PC-3 (cell line): Measurements from ENCODE around the gene SPTBN2. TPM values are rescaled to one million over a fixed set of nuclear protein-coding genes. Genes with fewer than 3 reads are reported as not detected.
A peak's percentile ranks its signal among the peaks of the same experiment; 100 is the strongest.

ENCODE experiments used
- ATAC-seq: fragments of 200-7000 bp; cut with Tn5 transposase; 2 replicates; pipeline ENCODE4 v1.9.1; 2020; ENCODE audit warnings: mild to moderate bottlenecking, moderate library complexity
- BruUV-seq: library from RNA; stranded (reverse); fragments of 400-500 nt; replicated peaks from 2 replicates; lab custom pipeline; 2021; lab: Mats Ljungman, UMichigan
- CTCF ChIA-PET: fragments of 300-600 bp; sonication (Branson Sonifier 250); formaldehyde crosslinking; loops from one replicate; lab custom pipeline; 2022; ENCODE audit warnings: antibody characterized with exemption; lab: Charles Lee
- POLR2A ChIA-PET: fragments of 300-600 bp; sonication (Branson Sonifier 250); formaldehyde crosslinking; loops from one replicate; lab custom pipeline; 2022; ENCODE audit warnings: antibody characterized with exemption; ENCODE audit not compliant: unreplicated experiment; lab: Charles Lee
- DNase-seq: peaks from one replicate; pipeline ENCODE4 v3.0.0-alpha.2; 2015
- H2AFZ ChIP-seq: fragments of 300-600 bp; sonication (generic); 2 replicates; pipeline ENCODE4 v1.6.0; 2016; ENCODE audit warnings: antibody characterized with exemption, low read length
- H3F3A ChIP-seq: fragments of 300-600 bp; sonication (generic); one replicate; pipeline ENCODE4 v1.6.0; 2017; ENCODE audit warnings: antibody characterized with exemption, low read length, control low read depth, mild to moderate bottlenecking; ENCODE audit not compliant: unreplicated experiment
- H3K27ac ChIP-seq: fragments of 300-600 bp; sonication (generic); 2 replicates; pipeline ENCODE4 v1.5.1; 2016; ENCODE audit warnings: mild to moderate bottlenecking, low read length
- H3K27me3 ChIP-seq: fragments of 300-600 bp; sonication (generic); 2 replicates; pipeline ENCODE4 v1.6.1; 2016; ENCODE audit warnings: low read length, mixed read lengths
- H3K36me3 ChIP-seq: fragments of 300-600 bp; sonication (generic); 2 replicates; pipeline ENCODE4 v1.6.1; 2016; ENCODE audit warnings: low read depth, mixed run types, low read length, mixed read lengths
- H3K4me1 ChIP-seq: fragments of 300-600 bp; sonication (generic); 2 replicates; pipeline ENCODE4 v1.5.1; 2016; ENCODE audit warnings: low read length; ENCODE audit not compliant: insufficient read depth
- H3K4me2 ChIP-seq: fragments of 300-600 bp; sonication (generic); 2 replicates; pipeline ENCODE4 v1.6.0; 2016; ENCODE audit warnings: low read length
- H3K4me3 ChIP-seq: fragments of 300-600 bp; sonication (generic); 2 replicates; pipeline ENCODE4 v1.5.1; 2016; ENCODE audit warnings: mild to moderate bottlenecking, low read length, mixed read lengths
- H3K79me2 ChIP-seq: fragments of 300-600 bp; sonication (generic); 2 replicates; pipeline ENCODE4 v1.6.1; 2017; ENCODE audit warnings: low read length, mixed read lengths
- H3K9ac ChIP-seq: fragments of 300-600 bp; sonication (generic); 2 replicates; pipeline ENCODE4 v1.6.0; 2016; ENCODE audit warnings: mild to moderate bottlenecking, low read length
- H3K9me2 ChIP-seq: fragments of 300-600 bp; sonication (generic); replicated peaks from 2 replicates; pipeline ENCODE4 v1.6.1; 2016; ENCODE audit warnings: mixed run types, low read length, mixed read lengths
- H3K9me3 ChIP-seq: fragments of 300-600 bp; sonication (generic); 2 replicates; pipeline ENCODE4 v1.6.1; 2016; ENCODE audit warnings: low read length, mixed read lengths
- H4K20me1 ChIP-seq: fragments of 300-600 bp; sonication (generic); 2 replicates; pipeline ENCODE4 v1.6.1; 2016; ENCODE audit warnings: low read length, mixed read lengths
- CTCF ChIP-seq: fragments of 300-600 bp; sonication (generic); conservative IDR thresholded peaks from 2 replicates; pipeline ENCODE4 v1.5.1; 2017; ENCODE audit warnings: antibody characterized with exemption, low read depth, mild to moderate bottlenecking, low read length
- EZH2 ChIP-seq: fragments of 300-600 bp; sonication (generic); IDR thresholded peaks from one replicate; pipeline ENCODE4 v1.6.1; 2017; ENCODE audit warnings: antibody characterized with exemption, mild to moderate bottlenecking, low read length; ENCODE audit not compliant: unreplicated experiment
- EZH2phosphoT487 ChIP-seq: fragments of 300-600 bp; sonication (generic); IDR thresholded peaks from 2 replicates; pipeline ENCODE4 v1.6.1; 2018; ENCODE audit warnings: mild to moderate bottlenecking, antibody characterized with exemption, low read length, borderline replicate concordance
- intact Hi-C: fragments of 100-400 bp; cut with micrococcal nuclease; formaldehyde crosslinking; loops from 2 replicates; pipeline ENCODE4 v1.9.0; 2023
- total RNA-seq: library from RNA; depleted of rRNA; stranded (reverse); fragments of >200 nt; gene quantifications from 2 replicates; pipeline ENCODE4 v1.2.3, GENCODE V29; 2014

SPTBN2 gene
- total RNA-seq, 1 experiment from 2014 or later, result 74.9 TPM

DNA sequence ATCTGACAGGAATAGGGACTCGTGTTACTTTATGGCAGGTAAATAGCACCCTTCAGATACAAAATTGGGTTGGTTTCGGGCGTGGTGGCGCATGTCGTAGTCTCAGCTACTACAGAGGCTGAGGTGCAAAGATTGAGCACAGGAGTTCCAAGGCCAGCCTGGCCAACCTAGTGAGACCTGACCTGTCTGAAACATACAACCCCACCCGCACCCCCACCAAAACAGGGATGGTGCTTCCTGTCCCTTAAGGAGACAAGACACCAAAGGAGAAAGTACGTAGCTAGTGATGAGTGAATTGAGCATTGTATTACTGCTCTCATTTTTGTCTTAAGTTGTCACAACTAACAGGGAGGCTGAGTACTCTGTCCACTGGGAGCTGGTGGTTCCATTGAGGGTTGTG, 76.4 kb downstream of the SPTBN2 start:
- no peak; the same call in 1 of the 2 replicates for ATAC-seq

GRCh38 chr11:66651016-66651415, 78.0 kb downstream of the SPTBN2 start:
- no peak overlapping the region for H3K4me3 ChIP-seq
- no peak overlapping the region for H3K4me2 ChIP-seq
- no peaks in the 10 kb centered on the region for H3K9me2 ChIP-seq
- no peak overlapping the region for H2AFZ ChIP-seq
- H3K9ac ChIP-seq, result no peak overlapping the region
- intact Hi-C loops, result no loop called here
- peaks cover 6% of the 10 kb centered on the region for H3F3A ChIP-seq
- peaks cover 86% of the 10 kb centered on the region for H3K79me2 ChIP-seq
- TF ChIP-seq CTCF (no peak), EZH2 (no peak), EZH2phosphoT487 (no peak)
- H3K27me3 ChIP-seq, result no peaks in the 10 kb centered on the region
- ATAC-seq, result 0 out of 2 replicates have a peak, but pooled peaks have one; percentile 8
- H3K36me3 ChIP-seq, result peaks cover 60% of the 10 kb centered on the region
- POLR2A ChIA-PET, result no interaction called here
- no TSS peak for BruUV-seq
- no peak for DNase-seq
- H3K4me1 ChIP-seq, result no peaks in the 10 kb centered on the region
- H4K20me1 ChIP-seq, result peaks cover 49% of the 10 kb centered on the region
- H3K9me3 ChIP-seq, result no peaks in the 10 kb centered on the region
- H3K27ac ChIP-seq, result no peak overlapping the region
- CTCF ChIA-PET, result no interaction called here

More for the DNA sequence above, 76.4 kb downstream of the SPTBN2 start:
- no peaks in the 10 kb centered on the region for H3K4me1 ChIP-seq
- TF ChIP-seq EZH2 (no peak), CTCF (no peak), EZH2phosphoT487 (no peak)
- no TSS peak for BruUV-seq
- H3K4me2 ChIP-seq, result no peak overlapping the region
- peaks cover 6% of the 10 kb centered on the region for H3F3A ChIP-seq
- CTCF ChIA-PET, result no interaction called here
- H3K79me2 ChIP-seq, result peaks cover 76% of the 10 kb centered on the region
- H3K9me2 ChIP-seq, result no peaks in the 10 kb centered on the region
- H3K9me3 ChIP-seq, result no peaks in the 10 kb centered on the region
- no peaks in the 10 kb centered on the region for H3K27me3 ChIP-seq
- POLR2A ChIA-PET, result interaction anchor here (0.6 kb wide), 1 partner anchor 13 kb away, joined by 5 read pairs; no protein-coding TSS in a partner anchor
- no peak overlapping the region for H3K27ac ChIP-seq
- DNase-seq, result no peak
- H4K20me1 ChIP-seq, result peaks cover 33% of the 10 kb centered on the region
- H3K36me3 ChIP-seq, result peaks cover 43% of the 10 kb centered on the region
- H3K9ac ChIP-seq, result no peak overlapping the region
- no peak overlapping the region for H3K4me3 ChIP-seq
- intact Hi-C loops, result no loop called here
- no peak overlapping the region for H2AFZ ChIP-seq

GRCh38 chr11:66649903-66650302, 79.1 kb downstream of the SPTBN2 start:
- DNase-seq, result no peak
- Histone ChIP-seq H3K27me3 (no peaks in the 10 kb centered on the region), H3K4me1 (no peaks in the 10 kb centered on the region), H3K4me3 (no peak overlapping the region), H3K36me3 (peaks cover 71% of the 10 kb centered on the region), H3K9me2 (no peaks in the 10 kb centered on the region), H3K9me3 (no peaks in the 10 kb centered on the region), H4K20me1 (peaks cover 60% of the 10 kb centered on the region), H3K9ac (no peak overlapping the region), H3K79me2 (peaks cover 88% of the 10 kb centered on the region), H3K4me2 (no peak overlapping the region), H3K27ac (no peak overlapping the region), H2AFZ (no peak overlapping the region), H3F3A (peaks cover 6% of the 10 kb centered on the region)
- intact Hi-C loops, result no loop called here
- POLR2A ChIA-PET, result no interaction called here
- BruUV-seq, result no TSS peak
- CTCF ChIA-PET, result no interaction called here
- TF ChIP-seq CTCF (no peak), EZH2 (no peak), EZH2phosphoT487 (no peak)
- ATAC-seq, result no peak
